Epithelial cell of proximal tubule (primary cell): ENCODE measurements around the gene TTC34. TPM values are rescaled to one million over a fixed set of nuclear protein-coding genes. Genes with fewer than 3 reads are reported as not detected.

ENCODE experiments used
- DNase-seq: peaks from one replicate; pipeline ENCODE4 v3.0.0-alpha.2; 2011; ENCODE audit warnings: low read depth
- H3K4me3 ChIP-seq: 2 replicates; pipeline ENCODE4 v1.5.1; 2011; ENCODE audit warnings: low read depth, mild to moderate bottlenecking, low read length
- total RNA-seq: library from RNA; depleted of rRNA; stranded (reverse); fragments of >200 nt; gene quantifications from 2 replicates; pipeline ENCODE4 v1.2.3, GENCODE V29; 2015
- TF ChIP-seq, protein P1 (sequence below): conservative IDR thresholded peaks from 2 replicates; pipeline ENCODE4 v1.5.1; 2012; ENCODE audit warnings: low read depth, mild to moderate bottlenecking, low read length

The TTC34 gene
- total RNA-seq, 1 donor from 2014 or later, result 0.46 TPM

DNA sequence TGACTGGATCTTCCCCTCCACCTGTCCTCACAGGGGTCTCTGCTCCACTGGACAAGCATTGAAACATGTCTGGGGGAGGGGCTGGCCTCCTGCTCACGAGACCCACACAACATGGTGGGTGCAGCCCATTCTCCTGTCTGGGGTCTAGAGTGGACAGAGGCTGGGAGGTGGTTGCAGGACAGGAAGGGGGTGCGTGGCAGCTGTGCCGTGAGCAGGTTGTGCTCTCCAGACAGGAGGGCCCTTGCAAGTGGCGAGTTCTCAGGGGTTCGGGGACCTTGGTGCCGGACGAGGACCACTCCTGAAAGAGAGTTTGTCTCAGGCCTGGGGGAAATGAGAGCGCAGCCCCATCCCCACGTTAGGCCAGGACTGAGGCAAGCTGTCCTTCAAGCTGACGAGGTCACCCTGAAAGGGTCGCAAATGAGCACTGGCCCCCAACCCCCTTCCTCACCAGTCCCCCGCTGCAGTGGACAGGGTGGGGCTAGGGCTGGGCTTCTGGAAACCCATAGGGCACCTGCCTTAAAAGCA, 21.2 kb upstream of the TTC34 start:
- TF ChIP-seq, protein P1, sequence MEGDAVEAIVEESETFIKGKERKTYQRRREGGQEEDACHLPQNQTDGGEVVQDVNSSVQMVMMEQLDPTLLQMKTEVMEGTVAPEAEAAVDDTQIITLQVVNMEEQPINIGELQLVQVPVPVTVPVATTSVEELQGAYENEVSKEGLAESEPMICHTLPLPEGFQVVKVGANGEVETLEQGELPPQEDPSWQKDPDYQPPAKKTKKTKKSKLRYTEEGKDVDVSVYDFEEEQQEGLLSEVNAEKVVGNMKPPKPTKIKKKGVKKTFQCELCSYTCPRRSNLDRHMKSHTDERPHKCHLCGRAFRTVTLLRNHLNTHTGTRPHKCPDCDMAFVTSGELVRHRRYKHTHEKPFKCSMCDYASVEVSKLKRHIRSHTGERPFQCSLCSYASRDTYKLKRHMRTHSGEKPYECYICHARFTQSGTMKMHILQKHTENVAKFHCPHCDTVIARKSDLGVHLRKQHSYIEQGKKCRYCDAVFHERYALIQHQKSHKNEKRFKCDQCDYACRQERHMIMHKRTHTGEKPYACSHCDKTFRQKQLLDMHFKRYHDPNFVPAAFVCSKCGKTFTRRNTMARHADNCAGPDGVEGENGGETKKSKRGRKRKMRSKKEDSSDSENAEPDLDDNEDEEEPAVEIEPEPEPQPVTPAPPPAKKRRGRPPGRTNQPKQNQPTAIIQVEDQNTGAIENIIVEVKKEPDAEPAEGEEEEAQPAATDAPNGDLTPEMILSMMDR, result no peak
- no peak for DNase-seq
- H3K4me3 ChIP-seq, result no peak overlapping the region

DNA sequence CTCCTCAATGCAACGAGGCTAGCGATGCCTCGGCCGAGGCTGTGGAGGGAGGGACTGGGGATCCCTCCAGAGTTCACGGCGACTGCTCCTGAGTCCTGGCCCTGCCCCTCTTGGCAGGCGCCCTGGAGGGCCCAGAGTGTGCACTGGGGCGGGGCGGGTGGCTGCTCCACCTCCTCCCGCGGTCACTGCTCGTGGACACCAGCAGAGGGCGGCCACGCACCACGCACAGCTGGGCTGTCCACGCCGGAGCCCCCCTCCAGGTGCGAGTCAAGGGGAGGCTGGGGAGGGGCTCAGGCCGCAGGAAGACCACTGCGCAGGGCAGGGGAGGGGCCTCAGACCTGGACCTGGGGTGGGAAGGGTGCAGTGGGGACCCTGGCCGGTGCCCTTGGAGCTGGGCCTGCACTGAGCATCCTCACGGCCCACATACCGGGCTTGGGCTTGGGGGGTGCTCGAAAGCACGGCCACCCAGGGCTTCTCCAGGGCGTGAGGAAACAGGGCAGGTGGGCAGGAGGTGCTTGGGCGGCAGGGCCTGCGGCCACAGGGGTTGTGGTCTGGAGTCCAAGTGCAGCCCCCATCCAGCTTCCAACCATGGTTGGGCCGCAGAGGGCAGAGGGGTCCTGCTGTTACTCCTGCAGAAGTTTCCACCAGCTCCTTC, 20.6 kb upstream of the TTC34 start:
- no peak overlapping the region for H3K4me3 ChIP-seq
- DNase-seq, result no peak
- TF ChIP-seq, protein P1, result no peak

DNA sequence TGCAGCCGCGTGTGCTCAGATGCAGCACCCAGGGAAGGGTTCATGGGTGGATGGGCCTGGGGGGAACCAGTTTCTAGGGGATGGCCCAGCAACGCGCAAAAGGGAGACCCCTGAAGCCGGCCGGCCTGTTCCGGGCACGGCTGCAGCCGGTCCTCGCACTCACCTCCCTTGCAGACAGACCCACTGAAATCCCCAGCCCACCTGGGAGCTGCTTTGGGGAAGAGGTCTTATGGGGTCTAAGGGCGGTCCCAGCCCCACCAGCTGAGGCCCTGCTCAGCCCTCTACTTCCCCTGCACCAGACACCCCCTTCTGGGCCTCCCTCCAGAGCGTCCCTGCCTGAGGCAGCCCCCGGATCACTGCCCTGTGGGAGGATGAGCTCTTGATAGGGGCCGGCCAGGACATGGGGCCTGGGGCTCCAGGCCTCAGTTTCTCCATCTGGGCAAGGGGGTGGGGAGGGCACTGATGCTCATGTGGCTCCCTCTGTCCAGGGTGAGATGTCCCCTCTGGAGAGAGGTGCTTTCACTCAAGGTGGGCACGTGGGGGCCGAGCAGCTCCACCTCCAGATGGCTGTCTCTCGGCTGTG, 20.0 kb upstream of the TTC34 start:
- no peak for DNase-seq
- TF ChIP-seq, protein P1, result no peak
- no peak overlapping the region for H3K4me3 ChIP-seq

DNA sequence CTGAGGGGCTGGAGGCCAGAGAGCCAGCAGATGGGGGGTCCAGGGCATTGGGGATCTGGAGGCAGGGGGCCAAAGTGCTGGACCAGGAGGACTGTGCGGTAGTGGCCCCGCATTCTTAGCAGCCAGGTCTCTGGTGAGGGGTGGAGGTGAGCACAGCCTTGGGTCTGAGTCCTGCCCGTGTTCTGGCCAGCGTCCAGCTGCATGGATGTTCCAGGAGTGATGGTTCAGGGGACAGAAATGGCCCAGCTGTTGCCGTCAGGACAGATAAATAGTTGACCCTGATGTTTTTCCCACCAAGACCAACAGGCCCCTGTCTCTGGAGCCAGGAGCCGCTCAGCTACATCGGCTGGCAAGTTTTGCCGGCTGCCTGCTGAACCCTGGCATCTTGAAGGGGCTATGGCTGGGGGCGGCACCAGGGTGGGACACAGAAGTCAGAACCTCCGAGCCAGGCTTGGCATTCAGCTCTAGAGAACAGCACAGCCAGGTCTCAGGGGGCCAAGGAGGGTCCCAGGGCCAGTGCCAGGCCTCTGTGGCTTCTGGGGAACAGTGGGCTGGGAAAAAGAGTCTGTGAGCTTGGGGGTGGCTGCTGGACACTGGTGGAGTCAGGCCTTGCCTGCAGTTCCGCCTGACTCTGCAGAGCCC, 19.4 kb upstream of the TTC34 start:
- DNase-seq, result no peak
- no peak overlapping the region for H3K4me3 ChIP-seq
- TF ChIP-seq, protein P1, result no peak

DNA sequence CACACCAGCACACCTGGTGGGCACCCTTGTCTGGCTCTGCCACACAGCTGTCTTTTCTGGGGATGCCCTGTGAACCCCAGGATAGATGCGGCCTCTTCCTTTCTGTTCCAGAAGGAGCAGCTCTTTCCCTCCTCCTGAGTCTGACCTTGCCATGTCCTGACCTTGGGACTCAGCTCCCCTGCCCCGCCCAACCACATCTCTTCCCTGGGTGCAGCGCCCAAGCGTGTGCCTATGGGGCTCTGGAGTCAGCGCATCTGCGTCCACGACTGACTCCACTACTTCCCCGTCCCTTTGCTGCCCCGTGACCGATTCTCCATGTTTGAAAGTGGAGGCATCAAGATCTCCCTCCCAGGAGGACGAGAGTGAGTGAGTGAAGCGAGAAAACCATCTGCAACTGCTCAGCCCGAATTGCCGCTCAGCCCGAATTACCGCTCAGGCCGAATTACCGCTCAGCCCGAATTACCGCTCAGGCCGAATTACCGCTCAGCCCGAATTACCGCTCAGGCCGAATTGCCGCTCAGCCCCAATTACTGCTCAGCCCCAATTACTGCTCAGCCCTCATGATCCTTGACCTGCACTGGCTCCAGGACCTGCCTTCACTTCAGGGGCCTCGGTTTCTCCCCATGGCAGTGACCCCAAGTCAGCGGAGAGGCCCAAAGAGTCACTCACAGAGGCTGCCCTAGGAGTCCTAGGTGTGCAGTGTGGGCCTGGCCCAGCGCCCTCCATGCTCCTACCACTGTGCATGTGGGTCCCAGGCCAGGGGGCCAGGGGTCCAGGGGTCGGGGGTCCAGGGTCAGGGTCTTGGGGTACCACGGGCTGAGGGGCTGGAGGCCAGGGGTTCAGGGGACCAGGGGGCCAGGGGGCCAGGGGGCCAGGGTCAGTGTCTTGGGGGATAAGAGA, 18.6 kb upstream of the TTC34 start:
- no peak overlapping the region for H3K4me3 ChIP-seq
- no peak for DNase-seq
- TF ChIP-seq, protein P1, result no peak

DNA sequence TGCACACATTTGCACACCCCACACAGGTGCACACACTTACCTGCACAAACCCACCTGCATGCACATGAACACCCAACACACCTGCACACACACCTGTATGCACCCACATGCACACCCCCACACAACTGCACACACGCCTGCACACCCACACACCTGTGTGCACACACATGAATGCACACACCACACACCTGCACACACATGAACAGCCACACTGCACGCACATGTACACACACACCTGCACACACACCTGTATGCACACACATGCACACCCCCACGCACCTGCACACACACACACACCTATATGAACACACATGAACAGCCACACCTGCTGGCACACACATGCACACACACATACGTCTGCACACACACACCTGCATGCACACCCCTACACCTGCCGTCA, 17.9 kb upstream of the TTC34 start:
- TF ChIP-seq, protein P1, result no peak
- H3K4me3 ChIP-seq, result no peak overlapping the region
- DNase-seq, result no peak
